GM12878 (cell line): ENCODE data around the gene FGF14. TPM values are rescaled to one million over a fixed set of nuclear protein-coding genes. Genes with fewer than 3 reads are reported as not detected.

Source experiments
- ATAC-seq: fragments of 200-7000 bp; cut with Tn5 transposase; 3 replicates; pipeline ENCODE4 v1.9.1; 2020; ENCODE audit warnings: mild to moderate bottlenecking, moderate library complexity
- BruUV-seq: library from RNA; stranded (reverse); fragments of 400-500 nt; replicated peaks from 2 replicates; lab custom pipeline; 2021; lab: Mats Ljungman, UMichigan
- CTCF ChIA-PET: fragments of 300-600 bp; sonication (Branson Sonifier 250); formaldehyde crosslinking; extraction: SDS; loops from one replicate; lab custom pipeline; 2021; ENCODE audit warnings: inconsistent platforms; lab: Yijun Ruan, JAX
- POLR2A ChIA-PET: fragments of 350-600 bp; formaldehyde crosslinking; extraction: SDS; loops from one replicate; lab custom pipeline; 2021; ENCODE audit warnings: inconsistent platforms; lab: Charles Lee
- RAD21 ChIA-PET: fragments of 300-600 bp; sonication (Branson Sonifier 250); formaldehyde crosslinking; loops from one replicate; lab custom pipeline; 2023; ENCODE audit warnings: antibody characterized with exemption; ENCODE audit not compliant: unreplicated experiment; lab: Charles Lee
- SMC1A ChIA-PET: fragments of 300-600 bp; sonication (Branson Sonifier 250); formaldehyde crosslinking; loops from one replicate; lab custom pipeline; 2023; ENCODE audit not compliant: unreplicated experiment, uncharacterized antibody; lab: Charles Lee
- DNase-seq: peaks from one replicate; pipeline ENCODE4 v3.0.0-alpha.2; 2011; ENCODE audit warnings: low read depth, low spot score
- FAIRE-seq: peaks from 3 replicates; lab custom pipeline; 2011; peaks lifted over from hg19 to GRCh38; lab: Jason Lieb, UNC
- H2AFZ ChIP-seq: 2 replicates; pipeline ENCODE4 v1.6.0; 2011; ENCODE audit warnings: low read depth, low read length, control low read depth; ENCODE audit not compliant: control insufficient read depth
- H3K27ac ChIP-seq: 2 replicates; pipeline ENCODE4 v1.5.1; 2011; ENCODE audit warnings: control low read depth; ENCODE audit not compliant: control insufficient read depth, insufficient read depth
- H3K27me3 ChIP-seq, 2 experiments: replicated peaks in 1 of 2; 2 replicates each; pipeline versions ENCODE4 v1.6.0 to v1.6.1; 2011; ENCODE audit warnings: low read length in 1 of 2; ENCODE audit not compliant: control insufficient read depth in 2 of 2, insufficient read depth in 2 of 2
- H3K36me3 ChIP-seq, 2 experiments: 2 replicates each; pipeline ENCODE4 v1.5.1; 2011; ENCODE audit warnings: low read length in 1 of 2; ENCODE audit not compliant: control insufficient read depth in 2 of 2, insufficient read depth in 2 of 2
- H3K4me1 ChIP-seq: 2 replicates; pipeline ENCODE4 v1.6.1; 2011; ENCODE audit warnings: mild to moderate bottlenecking, low read length, moderate library complexity, mixed read lengths; ENCODE audit not compliant: control insufficient read depth, insufficient read depth
- H3K4me2 ChIP-seq: 2 replicates; pipeline ENCODE4 v1.6.0; 2011; ENCODE audit warnings: control low read depth; ENCODE audit not compliant: control insufficient read depth, insufficient read depth
- H3K4me3 ChIP-seq: fragments of 200-600 bp; sonication (generic); 2 replicates; pipeline ENCODE4 v1.5.1; 2016
- H3K79me2 ChIP-seq: 2 replicates; pipeline ENCODE4 v1.6.0; 2011; ENCODE audit warnings: low read length; ENCODE audit not compliant: control insufficient read depth, insufficient read depth
- H3K9ac ChIP-seq: 2 replicates; pipeline ENCODE4 v1.8.0; 2011; ENCODE audit warnings: low read length, control low read depth, mixed read lengths; ENCODE audit not compliant: control insufficient read depth, insufficient read depth
- H3K9me3 ChIP-seq: replicated peaks from 3 replicates; pipeline ENCODE4 v1.5.1; 2011; ENCODE audit warnings: mild to moderate bottlenecking, low read length; ENCODE audit not compliant: control insufficient read depth, insufficient read depth
- H4K20me1 ChIP-seq: 2 replicates; pipeline ENCODE4 v1.6.0; 2011; ENCODE audit not compliant: control insufficient read depth, insufficient read depth
- ASH2L ChIP-seq: fragments of 300-600, 200-600 bp; sonication (generic); IDR thresholded peaks from 2 replicates; pipeline ENCODE4 v1.6.1; 2017; ENCODE audit warnings: low read depth, mild to moderate bottlenecking, borderline replicate concordance
- EED ChIP-seq: sonication (generic); IDR thresholded peaks from 2 replicates; pipeline ENCODE4 v1.6.1; 2016; ENCODE audit warnings: antibody characterized with exemption, low read depth
- EZH2 ChIP-seq: IDR thresholded peaks from 2 replicates; pipeline ENCODE4 v1.6.1; 2012; ENCODE audit warnings: low read depth, mild to moderate bottlenecking, control low read depth, inconsistent platforms, low read length, borderline replicate concordance; ENCODE audit not compliant: control insufficient read depth
- GABPA ChIP-seq: IDR thresholded peaks from 2 replicates; pipeline ENCODE4 v1.6.1; 2014; ENCODE audit warnings: antibody characterized with exemption, low read depth, mild to moderate bottlenecking, inconsistent platforms
- KLF5 ChIP-seq: fragments of 450-650 bp; IDR thresholded peaks from 2 replicates; pipeline ENCODE4 v1.6.1; 2014; ENCODE audit warnings: mild to moderate bottlenecking; ENCODE audit not compliant: partially characterized antibody
- MEF2A ChIP-seq: IDR thresholded peaks from 2 replicates; pipeline ENCODE4 v1.6.1; 2011; ENCODE audit warnings: low read depth, mild to moderate bottlenecking, low read length, moderate library complexity; ENCODE audit not compliant: insufficient read depth
- NFIC ChIP-seq: IDR thresholded peaks from 2 replicates; pipeline ENCODE4 v1.6.1; 2012; ENCODE audit warnings: low read depth, mild to moderate bottlenecking, inconsistent platforms, low read length, moderate library complexity
- POLR2AphosphoS2 ChIP-seq: IDR thresholded peaks from 2 replicates; pipeline ENCODE4 v1.6.1; 2011; ENCODE audit warnings: low read depth, mild to moderate bottlenecking, low read length, improper control_type of control experiment, moderate library complexity
- POU2F2 ChIP-seq: IDR thresholded peaks from 3 replicates; pipeline ENCODE4 v1.6.1; 2011; ENCODE audit warnings: low read depth, mild to moderate bottlenecking, low read length, borderline replicate concordance
- SIX5 ChIP-seq: IDR thresholded peaks from 2 replicates; pipeline ENCODE4 v1.6.1; 2011; ENCODE audit warnings: mild to moderate bottlenecking, low read depth, low read length, moderate library complexity; ENCODE audit not compliant: severe bottlenecking
- SMAD5 ChIP-seq: IDR thresholded peaks from 2 replicates; pipeline ENCODE4 v1.6.1; 2016; ENCODE audit warnings: antibody characterized with exemption, low read depth
- WGBS: methylation state at CpG from one replicate; pipeline ENCODE4 v1.1.6; 2016; ENCODE audit warnings: low lambda C conversion rate; ENCODE audit not compliant: insufficient replicate concordance, insufficient coverage; ENCODE audit errors: missing lambda C conversion rate; 5-methylcytosine and 5-hydroxymethylcytosine counted together
- in situ Hi-C: fragments of 300-500 bp; cut with MboI; formaldehyde crosslinking; loops from 9 replicates; pipeline ENCODE4 v1.14.3; 2018; ENCODE audit warnings: mixed read lengths
- intact Hi-C: fragments of 100-400 bp; cut with micrococcal nuclease; formaldehyde crosslinking; loops from one replicate; pipeline ENCODE4 v1.14.2; 2022; ENCODE audit not compliant: unreplicated experiment
- polyA plus RNA-seq, 11 experiments: library from polyadenylated mRNA; depleted of rRNA in 4 of 11; unstranded in 6 of 11; stranded (reverse) in 5 of 11; fragments of >200 nt; fragmentation: Nextera tagmentation in 4 of 11; fragmentation: Illumina TruSeq in 1 of 11; extraction: Ambion mirVana in 4 of 11; extraction: Trizol in 1 of 11; gene quantifications; 1 replicate in 1 of 11; 2 replicates in 10 of 11; pipeline versions ENCODE4 v1.2.1 to v1.2.3, GENCODE V29; 2011 to 2016; ENCODE audit warnings: inconsistent platforms in 2 of 11, missing spikeins in 2 of 11, low read depth in 1 of 11
- total RNA-seq, 4 experiments: library from RNA; depleted of rRNA in 3 of 4; stranded (reverse); fragments of >200 nt in 3 of 4; fragmentation: Illumina TruSeq in 1 of 4; extraction: Trizol in 1 of 4; gene quantifications; 2 replicates each; pipeline versions ENCODE4 v1.2.1 to v1.2.3, GENCODE V29; 2013 to 2021

The FGF14 gene
- total and polyA plus RNA-seq, 10 of the 15 experiments (the other 5 are each of a cell fraction or from before 2014, with no cell fraction given), result under 0.01 to 0.44 (median 0.04) TPM

- TF ChIP-seq POLR2AphosphoS2, result no peak
- TF ChIP-seq SMAD5, result no peak
Measured at GRCh38 chr13:102103469-102103868, 298.4 kb downstream of the FGF14 start (continued).

DNA sequence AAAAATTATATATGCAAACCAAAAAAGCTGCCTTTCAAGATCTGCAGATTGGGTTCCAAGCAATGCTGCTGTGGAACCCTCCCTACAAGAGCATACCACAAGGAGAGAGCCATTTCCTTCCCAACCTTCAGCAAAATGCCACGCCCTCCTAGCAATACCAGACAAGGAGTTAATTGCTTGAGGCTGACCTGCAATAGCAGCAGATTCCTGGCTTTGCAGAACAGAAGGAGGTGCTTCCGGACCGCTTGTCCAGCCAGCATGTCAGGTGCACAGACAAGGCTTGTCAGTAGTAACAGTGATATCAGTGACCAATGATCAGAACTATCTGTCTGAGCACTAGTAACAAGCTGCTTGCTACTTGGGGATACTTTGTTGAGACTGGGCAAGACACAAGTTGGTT lies 301.6 kb downstream of the FGF14 start:
- Histone ChIP-seq H3K9me3 (no peaks in the 10 kb centered on the region), H3K79me2 (no peaks in the 10 kb centered on the region), H3K4me2 (no peak overlapping the region), H3K4me3 (no peak overlapping the region), H4K20me1 (no peaks in the 10 kb centered on the region), H3K36me3 (no peaks in the 10 kb centered on the region), H3K27ac (no peak overlapping the region), H3K27me3 (no peaks in the 10 kb centered on the region), H3K4me1 (no peaks in the 10 kb centered on the region), H3K9ac (no peak overlapping the region), H2AFZ (no peak overlapping the region)
- SMC1A ChIA-PET, result no interaction called here
- RAD21 ChIA-PET, result no interaction called here
- in situ Hi-C loops, result no loop called here
- BruUV-seq, result no TSS peak
- intact Hi-C loops, result no loop called here
- TF ChIP-seq EZH2, result no peak
- TF ChIP-seq NFIC, result no peak
- no peak for TF ChIP-seq MEF2A
- TF ChIP-seq SIX5, result no peak
- no peak for TF ChIP-seq KLF5
- no peak for TF ChIP-seq ASH2L
- TF ChIP-seq POU2F2, result no peak
- no peak for TF ChIP-seq EED
- no peak for TF ChIP-seq GABPA
- 25% methylated on average over 3 of the region's 3 CpGs for WGBS
- CTCF ChIA-PET, result interaction anchor here (1.5 kb wide), 1 partner anchor 9 kb away, joined by 4 read pairs; no protein-coding TSS in a partner anchor
- ATAC-seq, result no peak
- no peak for FAIRE-seq
- DNase-seq, result no peak
- POLR2A ChIA-PET, result no interaction called here
